IMR-90 (cell line): Measurements from ENCODE around the gene TMEM139.

Experiments used
- CEBPB ChIP-seq: IDR thresholded peaks from 2 replicates; pipeline ENCODE4 v1.6.1; 2012; ENCODE audit warnings: low read depth, low read length, improper control_type of control experiment
- NFE2L2 ChIP-seq: fragments of 150-350 bp; IDR thresholded peaks from 2 replicates; pipeline ENCODE4 v1.6.1; 2016; ENCODE audit warnings: low read depth, mild to moderate bottlenecking, low read length
- POLR2A ChIP-seq: IDR thresholded peaks from 2 replicates; pipeline ENCODE4 v1.6.1; 2012; ENCODE audit warnings: mild to moderate bottlenecking, low read depth, low read length
- RAD21 ChIP-seq: IDR thresholded peaks from 2 replicates; pipeline ENCODE4 v1.6.1; 2012; ENCODE audit warnings: low read length, improper control_type of control experiment
- RCOR1 ChIP-seq: IDR thresholded peaks from 2 replicates; pipeline ENCODE4 v1.6.1; 2012; ENCODE audit warnings: mild to moderate bottlenecking, low read length, improper control_type of control experiment; ENCODE audit not compliant: insufficient replicate concordance
- SMC3 ChIP-seq: fragments of 150-350 bp; IDR thresholded peaks from 2 replicates; pipeline ENCODE4 v1.6.1; 2016; ENCODE audit warnings: low read depth, mild to moderate bottlenecking, antibody characterized with exemption, low read length, moderate library complexity
- TF ChIP-seq, protein P1 (sequence below): conservative IDR thresholded peaks from 2 replicates; pipeline ENCODE4 v1.5.1; 2012; ENCODE audit warnings: mild to moderate bottlenecking, low read depth, low read length, improper control_type of control experiment
- TF ChIP-seq, protein P2 (sequence below): fragments of 150-350 bp; IDR thresholded peaks from 2 replicates; pipeline ENCODE4 v1.6.1; 2016; ENCODE audit warnings: low read depth, mild to moderate bottlenecking, low read length, moderate library complexity, borderline replicate concordance
- TF ChIP-seq, protein P3 (sequence below): fragments of 150-350 bp; IDR thresholded peaks from 2 replicates; pipeline ENCODE4 v1.6.1; 2017; ENCODE audit warnings: mild to moderate bottlenecking, antibody characterized with exemption, low read length, low read depth

DNA sequence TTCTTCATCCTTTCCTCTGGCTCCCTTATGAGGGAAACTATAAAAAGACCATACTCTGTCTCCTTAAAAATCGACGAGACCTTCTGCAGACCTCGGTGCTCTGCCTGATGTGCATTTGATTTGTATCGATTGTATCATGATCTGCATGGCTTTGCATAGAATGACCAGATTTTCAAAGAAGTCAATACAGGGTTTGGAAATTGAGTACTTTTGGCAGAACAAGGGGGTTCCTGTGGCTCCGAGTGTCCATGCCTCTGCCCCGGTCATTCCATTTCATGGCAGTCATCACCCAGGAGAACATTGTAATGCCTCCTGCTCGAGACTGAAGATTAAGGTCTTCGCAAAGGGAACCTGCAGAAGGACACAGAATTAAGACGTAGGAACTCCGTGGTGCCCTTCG lies 4.1 kb downstream of the TMEM139 start:
- TF ChIP-seq CEBPB (no peak), RCOR1 (no peak), SMC3 (no peak), NFE2L2 (no peak), POLR2A (no peak), RAD21 (no peak)
- TF ChIP-seq, protein P1, sequence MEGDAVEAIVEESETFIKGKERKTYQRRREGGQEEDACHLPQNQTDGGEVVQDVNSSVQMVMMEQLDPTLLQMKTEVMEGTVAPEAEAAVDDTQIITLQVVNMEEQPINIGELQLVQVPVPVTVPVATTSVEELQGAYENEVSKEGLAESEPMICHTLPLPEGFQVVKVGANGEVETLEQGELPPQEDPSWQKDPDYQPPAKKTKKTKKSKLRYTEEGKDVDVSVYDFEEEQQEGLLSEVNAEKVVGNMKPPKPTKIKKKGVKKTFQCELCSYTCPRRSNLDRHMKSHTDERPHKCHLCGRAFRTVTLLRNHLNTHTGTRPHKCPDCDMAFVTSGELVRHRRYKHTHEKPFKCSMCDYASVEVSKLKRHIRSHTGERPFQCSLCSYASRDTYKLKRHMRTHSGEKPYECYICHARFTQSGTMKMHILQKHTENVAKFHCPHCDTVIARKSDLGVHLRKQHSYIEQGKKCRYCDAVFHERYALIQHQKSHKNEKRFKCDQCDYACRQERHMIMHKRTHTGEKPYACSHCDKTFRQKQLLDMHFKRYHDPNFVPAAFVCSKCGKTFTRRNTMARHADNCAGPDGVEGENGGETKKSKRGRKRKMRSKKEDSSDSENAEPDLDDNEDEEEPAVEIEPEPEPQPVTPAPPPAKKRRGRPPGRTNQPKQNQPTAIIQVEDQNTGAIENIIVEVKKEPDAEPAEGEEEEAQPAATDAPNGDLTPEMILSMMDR = no peak
- TF ChIP-seq, protein P2, sequence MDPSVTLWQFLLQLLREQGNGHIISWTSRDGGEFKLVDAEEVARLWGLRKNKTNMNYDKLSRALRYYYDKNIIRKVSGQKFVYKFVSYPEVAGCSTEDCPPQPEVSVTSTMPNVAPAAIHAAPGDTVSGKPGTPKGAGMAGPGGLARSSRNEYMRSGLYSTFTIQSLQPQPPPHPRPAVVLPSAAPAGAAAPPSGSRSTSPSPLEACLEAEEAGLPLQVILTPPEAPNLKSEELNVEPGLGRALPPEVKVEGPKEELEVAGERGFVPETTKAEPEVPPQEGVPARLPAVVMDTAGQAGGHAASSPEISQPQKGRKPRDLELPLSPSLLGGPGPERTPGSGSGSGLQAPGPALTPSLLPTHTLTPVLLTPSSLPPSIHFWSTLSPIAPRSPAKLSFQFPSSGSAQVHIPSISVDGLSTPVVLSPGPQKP = no peak
- TF ChIP-seq, protein P3, sequence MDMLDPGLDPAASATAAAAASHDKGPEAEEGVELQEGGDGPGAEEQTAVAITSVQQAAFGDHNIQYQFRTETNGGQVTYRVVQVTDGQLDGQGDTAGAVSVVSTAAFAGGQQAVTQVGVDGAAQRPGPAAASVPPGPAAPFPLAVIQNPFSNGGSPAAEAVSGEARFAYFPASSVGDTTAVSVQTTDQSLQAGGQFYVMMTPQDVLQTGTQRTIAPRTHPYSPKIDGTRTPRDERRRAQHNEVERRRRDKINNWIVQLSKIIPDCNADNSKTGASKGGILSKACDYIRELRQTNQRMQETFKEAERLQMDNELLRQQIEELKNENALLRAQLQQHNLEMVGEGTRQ = no peak
